ENCODE results near the gene GLG1. TPM values are rescaled to one million over a fixed set of nuclear protein-coding genes. Genes with fewer than 3 reads are reported as not detected.
A peak's percentile ranks its signal among the peaks of the same experiment; 100 is the strongest.

GLG1 gene
- total RNA-seq, 6 donors from 2014 or later = 88.3 to 149 (median 110) TPM

- Histone ChIP-seq H3K4me1 (no peaks in the 10 kb centered on the region), H3K27me3 (no peaks in the 10 kb centered on the region), H3K27ac (no peak overlapping the region), H3K4me3 (no peak overlapping the region), H3K36me3 (peaks cover 27 to 97% (median 76%) of the 10 kb centered on the region in 4 donors), H3K9me3 (no peaks in the 10 kb centered on the region)
- DNase-seq (peak in 1 of 2 donors; percentile 2), ATAC-seq (ENCODE audit: low FRiP score in 2 of 2) (no peak)
- WGBS, 2 donors = 89 to 93% methylated on average over 12 to 14 of the region's 14 CpGs
- no peak for TF ChIP-seq EP300 (IDR thresholded peaks at IDR 0.05)
- no peak for TF ChIP-seq CTCF (IDR thresholded peaks at IDR 0.05)
- TF ChIP-seq POLR2AphosphoS5 (IDR thresholded peaks at IDR 0.05) = no peak
- no peak for TF ChIP-seq POLR2A (IDR thresholded peaks at IDR 0.05)
Observed at GRCh38 chr16:74625500-74626350, 18.8 kb upstream of the GLG1 start.

- DNase-seq (peak in 1 of 2 donors; percentile 12), ATAC-seq (ENCODE audit: low FRiP score in 2 of 2) (no peak)
- Histone ChIP-seq H3K27me3 (no peaks in the 10 kb centered on the region), H3K4me3 (no peak overlapping the region), H3K9me3 (no peaks in the 10 kb centered on the region), H3K4me1 (no peaks in the 10 kb centered on the region), H3K27ac (no peak overlapping the region), H3K36me3 (peaks cover 22 to 81% (median 63%) of the 10 kb centered on the region in 4 donors)
- 91 to 100% methylated on average over 2 to 6 of the region's 6 CpGs for WGBS, 2 donors
- no peak for TF ChIP-seq POLR2A (IDR thresholded peaks at IDR 0.05)
- TF ChIP-seq EP300 (IDR thresholded peaks at IDR 0.05) = no peak
- no peak for TF ChIP-seq POLR2AphosphoS5 (IDR thresholded peaks at IDR 0.05)
- no peak for TF ChIP-seq CTCF (IDR thresholded peaks at IDR 0.05)
Observed at GRCh38 chr16:74623839-74624235, 16.9 kb upstream of the GLG1 start.

- ATAC-seq (ENCODE audit: low FRiP score in 2 of 2) (peak; percentile 16 to 72), DNase-seq (peak in 1 of 2 donors; percentile 12)
- Histone ChIP-seq H3K4me1 (no peaks in the 10 kb centered on the region), H3K9me3 (no peaks in the 10 kb centered on the region), H3K36me3 (peaks cover 22 to 76% (median 59%) of the 10 kb centered on the region in 4 donors), H3K27ac (no peak overlapping the region), H3K27me3 (no peaks in the 10 kb centered on the region), H3K4me3 (no peak overlapping the region)
- WGBS, 2 donors = 28% methylated on average over 4 of the region's 4 CpGs
- no peak for TF ChIP-seq POLR2AphosphoS5 (IDR thresholded peaks at IDR 0.05)
- peak; percentile 37 to 64 (median 52) for TF ChIP-seq CTCF (IDR thresholded peaks at IDR 0.05)
Observed at GRCh38 chr16:74623214-74623838, 16.4 kb upstream of the GLG1 start.

GRCh38 chr16:74622005-74622404 is 15.1 kb upstream of the GLG1 start:
- Histone ChIP-seq H3K36me3 (peaks cover 18 to 63% (median 46%) of the 10 kb centered on the region in 4 donors), H3K4me1 (no peaks in the 10 kb centered on the region), H3K9me3 (no peaks in the 10 kb centered on the region), H3K4me3 (no peak overlapping the region), H3K27me3 (no peaks in the 10 kb centered on the region), H3K27ac (no peak overlapping the region)
- ATAC-seq (ENCODE audit: low FRiP score in 2 of 2) (no peak), DNase-seq (no peak)
- 91% methylated on average over 4 of the region's 4 CpGs for WGBS, 2 donors
- no peak for TF ChIP-seq POLR2A (IDR thresholded peaks at IDR 0.05)
- no peak for TF ChIP-seq POLR2AphosphoS5 (IDR thresholded peaks at IDR 0.05)
- no peak for TF ChIP-seq EP300 (IDR thresholded peaks at IDR 0.05)
- TF ChIP-seq CTCF (IDR thresholded peaks at IDR 0.05) = no peak
